ENCODE measurements around the gene AVPR2. TPM values are rescaled to one million over a fixed set of nuclear protein-coding genes. Genes with fewer than 3 reads are reported as not detected.
A peak's percentile ranks its signal among the peaks of the same experiment; 100 is the strongest.

The AVPR2 gene
- total and polyA plus RNA-seq, 9 of the 15 experiments (the other 6 are each of a cell fraction or from before 2014, with no cell fraction given), result not detected

DNA sequence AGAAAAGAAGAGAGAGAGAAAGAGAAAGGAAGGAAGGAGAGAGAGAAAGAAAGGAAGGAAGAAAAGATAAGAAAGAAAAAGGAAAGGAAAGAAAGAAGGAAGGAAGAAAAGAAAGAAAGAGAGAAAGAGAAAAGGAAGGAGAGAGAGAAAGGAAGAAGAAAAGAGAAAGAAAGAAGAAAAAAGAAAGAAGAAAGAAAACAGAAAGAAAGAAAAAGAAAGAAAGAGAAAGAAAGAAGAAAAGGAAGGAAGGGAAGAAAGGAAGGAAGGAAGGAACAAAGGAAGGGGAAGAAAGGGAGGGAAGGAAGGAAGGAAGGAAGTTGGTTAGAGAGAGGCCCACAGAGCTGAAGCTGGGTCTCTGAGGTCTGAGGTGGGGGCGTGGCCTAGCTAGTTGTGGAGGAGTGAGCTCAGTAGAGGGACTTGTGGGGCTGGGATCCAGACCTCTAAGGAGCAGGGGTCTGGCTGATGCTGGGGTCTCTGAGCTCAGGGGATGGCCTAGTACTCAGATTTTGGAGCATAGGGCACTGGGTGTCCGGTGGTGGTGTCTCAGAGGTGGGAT, 47.0 kb upstream of the AVPR2 start (continued):
- TF ChIP-seq, protein P1, sequence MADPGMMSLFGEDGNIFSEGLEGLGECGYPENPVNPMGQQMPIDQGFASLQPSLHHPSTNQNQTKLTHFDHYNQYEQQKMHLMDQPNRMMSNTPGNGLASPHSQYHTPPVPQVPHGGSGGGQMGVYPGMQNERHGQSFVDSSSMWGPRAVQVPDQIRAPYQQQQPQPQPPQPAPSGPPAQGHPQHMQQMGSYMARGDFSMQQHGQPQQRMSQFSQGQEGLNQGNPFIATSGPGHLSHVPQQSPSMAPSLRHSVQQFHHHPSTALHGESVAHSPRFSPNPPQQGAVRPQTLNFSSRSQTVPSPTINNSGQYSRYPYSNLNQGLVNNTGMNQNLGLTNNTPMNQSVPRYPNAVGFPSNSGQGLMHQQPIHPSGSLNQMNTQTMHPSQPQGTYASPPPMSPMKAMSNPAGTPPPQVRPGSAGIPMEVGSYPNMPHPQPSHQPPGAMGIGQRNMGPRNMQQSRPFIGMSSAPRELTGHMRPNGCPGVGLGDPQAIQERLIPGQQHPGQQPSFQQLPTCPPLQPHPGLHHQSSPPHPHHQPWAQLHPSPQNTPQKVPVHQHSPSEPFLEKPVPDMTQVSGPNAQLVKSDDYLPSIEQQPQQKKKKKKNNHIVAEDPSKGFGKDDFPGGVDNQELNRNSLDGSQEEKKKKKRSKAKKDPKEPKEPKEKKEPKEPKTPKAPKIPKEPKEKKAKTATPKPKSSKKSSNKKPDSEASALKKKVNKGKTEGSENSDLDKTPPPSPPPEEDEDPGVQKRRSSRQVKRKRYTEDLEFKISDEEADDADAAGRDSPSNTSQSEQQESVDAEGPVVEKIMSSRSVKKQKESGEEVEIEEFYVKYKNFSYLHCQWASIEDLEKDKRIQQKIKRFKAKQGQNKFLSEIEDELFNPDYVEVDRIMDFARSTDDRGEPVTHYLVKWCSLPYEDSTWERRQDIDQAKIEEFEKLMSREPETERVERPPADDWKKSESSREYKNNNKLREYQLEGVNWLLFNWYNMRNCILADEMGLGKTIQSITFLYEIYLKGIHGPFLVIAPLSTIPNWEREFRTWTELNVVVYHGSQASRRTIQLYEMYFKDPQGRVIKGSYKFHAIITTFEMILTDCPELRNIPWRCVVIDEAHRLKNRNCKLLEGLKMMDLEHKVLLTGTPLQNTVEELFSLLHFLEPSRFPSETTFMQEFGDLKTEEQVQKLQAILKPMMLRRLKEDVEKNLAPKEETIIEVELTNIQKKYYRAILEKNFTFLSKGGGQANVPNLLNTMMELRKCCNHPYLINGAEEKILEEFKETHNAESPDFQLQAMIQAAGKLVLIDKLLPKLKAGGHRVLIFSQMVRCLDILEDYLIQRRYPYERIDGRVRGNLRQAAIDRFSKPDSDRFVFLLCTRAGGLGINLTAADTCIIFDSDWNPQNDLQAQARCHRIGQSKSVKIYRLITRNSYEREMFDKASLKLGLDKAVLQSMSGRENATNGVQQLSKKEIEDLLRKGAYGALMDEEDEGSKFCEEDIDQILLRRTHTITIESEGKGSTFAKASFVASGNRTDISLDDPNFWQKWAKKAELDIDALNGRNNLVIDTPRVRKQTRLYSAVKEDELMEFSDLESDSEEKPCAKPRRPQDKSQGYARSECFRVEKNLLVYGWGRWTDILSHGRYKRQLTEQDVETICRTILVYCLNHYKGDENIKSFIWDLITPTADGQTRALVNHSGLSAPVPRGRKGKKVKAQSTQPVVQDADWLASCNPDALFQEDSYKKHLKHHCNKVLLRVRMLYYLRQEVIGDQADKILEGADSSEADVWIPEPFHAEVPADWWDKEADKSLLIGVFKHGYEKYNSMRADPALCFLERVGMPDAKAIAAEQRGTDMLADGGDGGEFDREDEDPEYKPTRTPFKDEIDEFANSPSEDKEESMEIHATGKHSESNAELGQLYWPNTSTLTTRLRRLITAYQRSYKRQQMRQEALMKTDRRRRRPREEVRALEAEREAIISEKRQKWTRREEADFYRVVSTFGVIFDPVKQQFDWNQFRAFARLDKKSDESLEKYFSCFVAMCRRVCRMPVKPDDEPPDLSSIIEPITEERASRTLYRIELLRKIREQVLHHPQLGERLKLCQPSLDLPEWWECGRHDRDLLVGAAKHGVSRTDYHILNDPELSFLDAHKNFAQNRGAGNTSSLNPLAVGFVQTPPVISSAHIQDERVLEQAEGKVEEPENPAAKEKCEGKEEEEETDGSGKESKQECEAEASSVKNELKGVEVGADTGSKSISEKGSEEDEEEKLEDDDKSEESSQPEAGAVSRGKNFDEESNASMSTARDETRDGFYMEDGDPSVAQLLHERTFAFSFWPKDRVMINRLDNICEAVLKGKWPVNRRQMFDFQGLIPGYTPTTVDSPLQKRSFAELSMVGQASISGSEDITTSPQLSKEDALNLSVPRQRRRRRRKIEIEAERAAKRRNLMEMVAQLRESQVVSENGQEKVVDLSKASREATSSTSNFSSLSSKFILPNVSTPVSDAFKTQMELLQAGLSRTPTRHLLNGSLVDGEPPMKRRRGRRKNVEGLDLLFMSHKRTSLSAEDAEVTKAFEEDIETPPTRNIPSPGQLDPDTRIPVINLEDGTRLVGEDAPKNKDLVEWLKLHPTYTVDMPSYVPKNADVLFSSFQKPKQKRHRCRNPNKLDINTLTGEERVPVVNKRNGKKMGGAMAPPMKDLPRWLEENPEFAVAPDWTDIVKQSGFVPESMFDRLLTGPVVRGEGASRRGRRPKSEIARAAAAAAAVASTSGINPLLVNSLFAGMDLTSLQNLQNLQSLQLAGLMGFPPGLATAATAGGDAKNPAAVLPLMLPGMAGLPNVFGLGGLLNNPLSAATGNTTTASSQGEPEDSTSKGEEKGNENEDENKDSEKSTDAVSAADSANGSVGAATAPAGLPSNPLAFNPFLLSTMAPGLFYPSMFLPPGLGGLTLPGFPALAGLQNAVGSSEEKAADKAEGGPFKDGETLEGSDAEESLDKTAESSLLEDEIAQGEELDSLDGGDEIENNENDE (IDR thresholded peaks at IDR 0.05; ENCODE audit: low read depth, low read length), result no peak
- TF ChIP-seq PYGO2 (tag; IDR thresholded peaks at IDR 0.05), result no peak
- no peak for TF ChIP-seq PRPF4 (IDR thresholded peaks at IDR 0.05; ENCODE audit: insufficient read depth, low read depth, low read length, poor library complexity, severe bottlenecking)
- no peak for TF ChIP-seq ZFPM2 (CRISPR knock-in tag; IDR thresholded peaks at IDR 0.05)
- no peak for TF ChIP-seq ZNF174 (CRISPR knock-in tag; IDR thresholded peaks at IDR 0.05)
- TF ChIP-seq THRAP3 (IDR thresholded peaks at IDR 0.05; ENCODE audit: borderline replicate concordance), result 0 out of 2 replicates have a peak, but pooled peaks have one; percentile 22
- TF ChIP-seq, protein P2, sequence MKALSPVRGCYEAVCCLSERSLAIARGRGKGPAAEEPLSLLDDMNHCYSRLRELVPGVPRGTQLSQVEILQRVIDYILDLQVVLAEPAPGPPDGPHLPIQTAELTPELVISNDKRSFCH (CRISPR knock-in tag; IDR thresholded peaks at IDR 0.05), result no peak
- TF ChIP-seq, protein P2 (tag; IDR thresholded peaks at IDR 0.05), result no peak
- no peak for TF ChIP-seq NFE2L1 (tag; IDR thresholded peaks at IDR 0.05; ENCODE audit: borderline replicate concordance, low read depth)
- TF ChIP-seq, protein P3, sequence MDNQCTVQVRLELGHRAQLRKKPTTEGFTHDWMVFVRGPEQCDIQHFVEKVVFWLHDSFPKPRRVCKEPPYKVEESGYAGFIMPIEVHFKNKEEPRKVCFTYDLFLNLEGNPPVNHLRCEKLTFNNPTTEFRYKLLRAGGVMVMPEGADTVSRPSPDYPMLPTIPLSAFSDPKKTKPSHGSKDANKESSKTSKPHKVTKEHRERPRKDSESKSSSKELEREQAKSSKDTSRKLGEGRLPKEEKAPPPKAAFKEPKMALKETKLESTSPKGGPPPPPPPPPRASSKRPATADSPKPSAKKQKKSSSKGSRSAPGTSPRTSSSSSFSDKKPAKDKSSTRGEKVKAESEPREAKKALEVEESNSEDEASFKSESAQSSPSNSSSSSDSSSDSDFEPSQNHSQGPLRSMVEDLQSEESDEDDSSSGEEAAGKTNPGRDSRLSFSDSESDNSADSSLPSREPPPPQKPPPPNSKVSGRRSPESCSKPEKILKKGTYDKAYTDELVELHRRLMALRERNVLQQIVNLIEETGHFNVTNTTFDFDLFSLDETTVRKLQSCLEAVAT (IDR thresholded peaks at IDR 0.05), result 0 out of 4 replicates have a peak, but pooled peaks of 1 of the 2 experiments have one; percentile 23
- TF ChIP-seq, protein P4, sequence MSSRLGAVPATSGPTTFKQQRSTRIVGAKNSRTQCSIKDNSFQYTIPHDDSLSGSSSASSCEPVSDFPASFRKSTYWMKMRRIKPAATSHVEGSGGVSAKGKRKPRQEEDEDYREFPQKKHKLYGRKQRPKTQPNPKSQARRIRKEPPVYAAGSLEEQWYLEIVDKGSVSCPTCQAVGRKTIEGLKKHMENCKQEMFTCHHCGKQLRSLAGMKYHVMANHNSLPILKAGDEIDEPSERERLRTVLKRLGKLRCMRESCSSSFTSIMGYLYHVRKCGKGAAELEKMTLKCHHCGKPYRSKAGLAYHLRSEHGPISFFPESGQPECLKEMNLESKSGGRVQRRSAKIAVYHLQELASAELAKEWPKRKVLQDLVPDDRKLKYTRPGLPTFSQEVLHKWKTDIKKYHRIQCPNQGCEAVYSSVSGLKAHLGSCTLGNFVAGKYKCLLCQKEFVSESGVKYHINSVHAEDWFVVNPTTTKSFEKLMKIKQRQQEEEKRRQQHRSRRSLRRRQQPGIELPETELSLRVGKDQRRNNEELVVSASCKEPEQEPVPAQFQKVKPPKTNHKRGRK (tag; IDR thresholded peaks at IDR 0.05), result peak; percentile 99

All from K562 (cell line).